Endothelial cell of umbilical vein (primary cell): Measurements from ENCODE around the gene IL36B. TPM values are rescaled to one million over a fixed set of nuclear protein-coding genes. Genes with fewer than 3 reads are reported as not detected.

ENCODE experiments used
- BruUV-seq: library from RNA; stranded (reverse); fragments of 400-500 nt; replicated peaks from 2 replicates; lab custom pipeline; 2021; lab: Mats Ljungman, UMichigan
- CTCF ChIA-PET: fragments of 300-600, 350-600 bp; sonication (Branson Sonifier 250); formaldehyde crosslinking; loops from one replicate; lab custom pipeline; 2021; ENCODE audit warnings: antibody characterized with exemption, inconsistent platforms; lab: Charles Lee
- POLR2A ChIA-PET: fragments of 300-600, 350-600 bp; sonication (Branson Sonifier 250); formaldehyde crosslinking; loops from one replicate; lab custom pipeline; 2021; ENCODE audit warnings: antibody characterized with exemption, inconsistent platforms; lab: Charles Lee
- DNase-seq: peaks from one replicate; pipeline ENCODE4 v3.0.0-alpha.2; 2011; ENCODE audit warnings: low read depth, low spot score
- FAIRE-seq: peaks from 2 replicates; lab custom pipeline; 2011; peaks lifted over from hg19 to GRCh38; lab: Jason Lieb, UNC
- H2AFZ ChIP-seq: 2 replicates; pipeline ENCODE4 v1.6.0; 2012; ENCODE audit warnings: low read depth, low read length, control low read depth, inconsistent platforms
- H3K27ac ChIP-seq: 2 replicates; pipeline ENCODE4 v1.5.1; 2011; ENCODE audit warnings: low read depth, mild to moderate bottlenecking, control low read depth, low read length, moderate library complexity; ENCODE audit not compliant: insufficient read depth
- H3K27me3 ChIP-seq, 2 experiments: 2 replicates each; pipeline versions ENCODE4 v1.6.0 to v1.6.1; 2011; ENCODE audit warnings: low read length in 2 of 2, mixed read lengths in 1 of 2; ENCODE audit not compliant: control insufficient read depth in 2 of 2, insufficient read depth in 2 of 2
- H3K36me3 ChIP-seq, 2 experiments: 2 replicates in 1 of 2; 3 replicates in 1 of 2; pipeline ENCODE4 v1.5.1; 2011; ENCODE audit warnings: low read length in 2 of 2, mild to moderate bottlenecking in 1 of 2, moderate library complexity in 1 of 2; ENCODE audit not compliant: control insufficient read depth in 2 of 2, insufficient read depth in 2 of 2; ENCODE audit errors: extremely low read depth in 1 of 2
- H3K4me1 ChIP-seq: 3 replicates; pipeline ENCODE4 v1.5.1; 2011; ENCODE audit warnings: mild to moderate bottlenecking, low read length; ENCODE audit not compliant: control insufficient read depth, insufficient read depth; ENCODE audit errors: extremely low read depth
- H3K4me2 ChIP-seq: 2 replicates; pipeline ENCODE4 v1.6.1; 2011; ENCODE audit warnings: low read length, control low read depth, mixed read lengths; ENCODE audit not compliant: insufficient read depth
- H3K4me3 ChIP-seq, 3 experiments: fragments of 200-600 bp in 1 of 3; sonication (generic), shearing (Covaris generic) in 1 of 3; replicated peaks in 1 of 3; 2 replicates each; pipeline ENCODE4 v1.5.1; 2011 to 2016; ENCODE audit warnings: control low read depth in 3 of 3, low read length in 3 of 3, mild to moderate bottlenecking in 2 of 3, inconsistent platforms in 1 of 3, low read depth in 1 of 3, moderate library complexity in 1 of 3; ENCODE audit not compliant: insufficient read depth in 1 of 3
- H3K79me2 ChIP-seq: 2 replicates; pipeline ENCODE4 v1.6.0; 2012; ENCODE audit warnings: low read length, inconsistent platforms; ENCODE audit not compliant: control insufficient read depth, insufficient read depth
- H3K9ac ChIP-seq: replicated peaks from 2 replicates; pipeline ENCODE3; 2011; ENCODE audit warnings: low read length, control low read depth; ENCODE audit not compliant: insufficient read depth; ENCODE audit errors: extremely low read depth
- H3K9me1 ChIP-seq: replicated peaks from 3 replicates; pipeline ENCODE4 v1.6.0; 2011; ENCODE audit warnings: mild to moderate bottlenecking, low read length; ENCODE audit not compliant: control insufficient read depth, insufficient read depth; ENCODE audit errors: extremely low read depth
- H3K9me3 ChIP-seq: replicated peaks from 2 replicates; pipeline ENCODE4 v1.5.1; 2012; ENCODE audit warnings: low read length, inconsistent platforms; ENCODE audit not compliant: control insufficient read depth, insufficient read depth
- H4K20me1 ChIP-seq: replicated peaks from 2 replicates; pipeline ENCODE3; 2011; ENCODE audit warnings: mild to moderate bottlenecking, low read length; ENCODE audit not compliant: control insufficient read depth, insufficient read depth; ENCODE audit errors: extremely low read depth
- EZH2 ChIP-seq: IDR thresholded peaks from 2 replicates; pipeline ENCODE4 v1.6.1; 2012; ENCODE audit warnings: borderline replicate concordance, low read depth, mild to moderate bottlenecking, moderate library complexity, low read length, inconsistent platforms; ENCODE audit not compliant: severe bottlenecking
- FOS ChIP-seq: IDR thresholded peaks from 2 replicates; pipeline ENCODE4 v1.6.1; 2011; ENCODE audit warnings: mild to moderate bottlenecking, low read length, moderate library complexity, borderline replicate concordance; ENCODE audit not compliant: insufficient read depth
- GATA2 ChIP-seq: IDR thresholded peaks from 2 replicates; pipeline ENCODE4 v1.7.0; 2011; ENCODE audit warnings: low read depth, mild to moderate bottlenecking, moderate library complexity, mixed read lengths, low read length; ENCODE audit not compliant: insufficient read length, insufficient read depth
- JUN ChIP-seq: IDR thresholded peaks from 2 replicates; pipeline ENCODE4 v1.6.1; 2011; ENCODE audit warnings: borderline replicate concordance, low read depth; ENCODE audit not compliant: insufficient read length, insufficient read depth
- MYC ChIP-seq: IDR thresholded peaks from one replicate; pipeline ENCODE4 v1.6.1; 2011; ENCODE audit warnings: mild to moderate bottlenecking, low read depth, low read length
- POLR2A ChIP-seq: IDR thresholded peaks from 2 replicates; pipeline ENCODE4 v1.6.1; 2012; ENCODE audit warnings: low read depth, mild to moderate bottlenecking, control low read depth, low read length
- POLR2AphosphoS5 ChIP-seq: IDR thresholded peaks from 2 replicates; pipeline ENCODE4 v1.6.1; 2012; ENCODE audit warnings: low read depth, mild to moderate bottlenecking, control low read depth, low read length, moderate library complexity; ENCODE audit not compliant: insufficient read depth
- dilution Hi-C: fragments of 300-500 bp; cut with MboI; formaldehyde crosslinking; loops from one replicate; pipeline ENCODE4 v1.15.0; 2019; ENCODE audit warnings: low sequenced_read_pairs; ENCODE audit not compliant: extremely low pct_ligation_motif_present
- intact Hi-C: fragments of 100-400 bp; cut with micrococcal nuclease; formaldehyde crosslinking; loops from one replicate; pipeline ENCODE4 v1.10.0; 2022
- polyA plus RNA-seq, 4 experiments: library from polyadenylated mRNA; depleted of rRNA in 3 of 4; stranded (reverse) in 3 of 4; unstranded in 1 of 4; fragments of >200 nt; gene quantifications; 2 replicates each; pipeline versions ENCODE4 v1.2.1 to v1.2.3, GENCODE V29; 2011 to 2012; ENCODE audit warnings: missing spikeins in 1 of 4
- total RNA-seq: library from RNA; stranded (reverse); gene quantifications from 2 replicates; pipeline ENCODE4 v1.2.3, GENCODE V29; 2021
- TF ChIP-seq, protein P1 (sequence below): IDR thresholded peaks from 2 replicates; pipeline ENCODE4 v1.6.1; 2011; ENCODE audit not compliant: insufficient read depth, insufficient read length
- TF ChIP-seq, protein P2 (sequence below), 2 donors: IDR thresholded peaks; 1 replicate in 1 of 2; 2 replicates in 1 of 2; pipeline ENCODE4 v1.5.1; 2011; ENCODE audit warnings: low read length in 2 of 2, mild to moderate bottlenecking in 2 of 2, moderate library complexity in 2 of 2, control low read depth in 1 of 2, inconsistent platforms in 1 of 2, low read depth in 1 of 2; ENCODE audit not compliant: insufficient read depth in 1 of 2; ENCODE audit errors: extremely low read depth in 1 of 2

Gene IL36B
- total and polyA plus RNA-seq, 2 donors (not counting 3 experiments of a cell fraction or from before 2014, with no cell fraction given) = not detected

DNA sequence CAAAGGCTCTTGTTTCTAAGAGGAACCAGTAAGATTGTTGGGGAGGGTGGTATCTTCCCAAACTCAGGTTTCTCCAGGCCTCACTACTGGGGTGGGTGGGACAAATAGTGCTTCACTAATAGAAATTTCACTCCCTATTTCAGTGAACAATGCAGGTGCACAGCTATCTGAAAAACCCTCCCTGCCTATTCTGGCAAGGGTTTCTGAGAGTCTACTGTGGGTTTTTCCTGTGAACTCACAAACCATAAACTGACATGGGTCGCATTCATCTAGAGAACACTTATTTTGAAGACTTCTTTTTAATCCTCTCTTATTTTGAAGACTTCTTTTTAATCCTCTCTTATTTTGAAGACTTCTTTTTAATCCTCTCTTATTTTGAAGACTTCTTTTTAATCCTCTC is 43.0 kb downstream of the IL36B start:
- Histone ChIP-seq H3K36me3 (no peaks in the 10 kb centered on the region), H3K27me3 (peaks cover 0 to 6% of the 10 kb centered on the region in 2 experiments), H3K9me1 (no peaks in the 10 kb centered on the region), H3K9ac (no peak overlapping the region), H3K4me3 (no peak overlapping the region), H3K4me2 (no peak overlapping the region), H3K9me3 (no peaks in the 10 kb centered on the region), H2AFZ (no peak overlapping the region), H4K20me1 (no peaks in the 10 kb centered on the region), H3K4me1 (no peaks in the 10 kb centered on the region), H3K79me2 (no peaks in the 10 kb centered on the region), H3K27ac (no peak overlapping the region)
- ChIA-PET POLR2A (no interaction called here), CTCF (no interaction called here)
- no peak for DNase-seq
- no TSS peak for BruUV-seq
- FAIRE-seq = no peak
- TF ChIP-seq JUN (no peak), POLR2A (no peak), EZH2 (no peak), FOS (no peak), GATA2 (no peak), POLR2AphosphoS5 (no peak), MYC (no peak)
- TF ChIP-seq, protein P1, sequence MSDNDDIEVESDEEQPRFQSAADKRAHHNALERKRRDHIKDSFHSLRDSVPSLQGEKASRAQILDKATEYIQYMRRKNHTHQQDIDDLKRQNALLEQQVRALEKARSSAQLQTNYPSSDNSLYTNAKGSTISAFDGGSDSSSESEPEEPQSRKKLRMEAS = no peak
- TF ChIP-seq, protein P2, sequence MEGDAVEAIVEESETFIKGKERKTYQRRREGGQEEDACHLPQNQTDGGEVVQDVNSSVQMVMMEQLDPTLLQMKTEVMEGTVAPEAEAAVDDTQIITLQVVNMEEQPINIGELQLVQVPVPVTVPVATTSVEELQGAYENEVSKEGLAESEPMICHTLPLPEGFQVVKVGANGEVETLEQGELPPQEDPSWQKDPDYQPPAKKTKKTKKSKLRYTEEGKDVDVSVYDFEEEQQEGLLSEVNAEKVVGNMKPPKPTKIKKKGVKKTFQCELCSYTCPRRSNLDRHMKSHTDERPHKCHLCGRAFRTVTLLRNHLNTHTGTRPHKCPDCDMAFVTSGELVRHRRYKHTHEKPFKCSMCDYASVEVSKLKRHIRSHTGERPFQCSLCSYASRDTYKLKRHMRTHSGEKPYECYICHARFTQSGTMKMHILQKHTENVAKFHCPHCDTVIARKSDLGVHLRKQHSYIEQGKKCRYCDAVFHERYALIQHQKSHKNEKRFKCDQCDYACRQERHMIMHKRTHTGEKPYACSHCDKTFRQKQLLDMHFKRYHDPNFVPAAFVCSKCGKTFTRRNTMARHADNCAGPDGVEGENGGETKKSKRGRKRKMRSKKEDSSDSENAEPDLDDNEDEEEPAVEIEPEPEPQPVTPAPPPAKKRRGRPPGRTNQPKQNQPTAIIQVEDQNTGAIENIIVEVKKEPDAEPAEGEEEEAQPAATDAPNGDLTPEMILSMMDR (IDR thresholded peaks at IDR 0.05; ENCODE audit: extremely low read depth in 1 of 2, insufficient read depth in 1 of 2, low read depth in 1 of 2, low read length in 2 of 2) = no peak
- dilution Hi-C loops (no loop called here), intact Hi-C loops (no loop called here)
